Measurements from ENCODE around the gene IRF1.

The IRF1 gene

GRCh38 chr5:132481596-132482211 lies 8.9 kb downstream of the IRF1 start:
- no peak overlapping the region for H3K4me3 ChIP-seq (ENCODE audit: low read depth, low read length)
- TF ChIP-seq CTCF (IDR thresholded peaks at IDR 0.05; ENCODE audit: insufficient read depth, low read depth, low read length, missing control alignments): no peak
- DNase-seq (ENCODE audit: low read depth): peak; percentile 38

- DNase-seq (ENCODE audit: low read depth): peak; percentile 42
- H3K4me3 ChIP-seq (ENCODE audit: low read depth, low read length): no peak overlapping the region
- no peak for TF ChIP-seq CTCF (IDR thresholded peaks at IDR 0.05; ENCODE audit: insufficient read depth, low read depth, low read length, missing control alignments)
Observed at GRCh38 chr5:132480893-132481595, 9.5 kb downstream of the IRF1 start.

GRCh38 chr5:132480546-132480892 lies 10.1 kb downstream of the IRF1 start:
- DNase-seq (ENCODE audit: low read depth): peak; percentile 35
- TF ChIP-seq CTCF (IDR thresholded peaks at IDR 0.05; ENCODE audit: insufficient read depth, low read depth, low read length, missing control alignments): no peak
- H3K4me3 ChIP-seq (ENCODE audit: low read depth, low read length): no peak overlapping the region

- DNase-seq (ENCODE audit: low read depth): peak; percentile 54
- H3K4me3 ChIP-seq (ENCODE audit: low read depth, low read length): no peak overlapping the region
- TF ChIP-seq CTCF (IDR thresholded peaks at IDR 0.05; ENCODE audit: insufficient read depth, low read depth, low read length, missing control alignments): no peak
Observed at GRCh38 chr5:132480042-132480441, 10.5 kb downstream of the IRF1 start.

- H3K4me3 ChIP-seq (ENCODE audit: low read depth, low read length): no peak overlapping the region
- no peak for TF ChIP-seq CTCF (IDR thresholded peaks at IDR 0.05; ENCODE audit: insufficient read depth, low read depth, low read length, missing control alignments)
- peak; percentile 61 for DNase-seq (ENCODE audit: low read depth)
Observed at GRCh38 chr5:132479111-132479951, 11.2 kb downstream of the IRF1 start.

- TF ChIP-seq CTCF (IDR thresholded peaks at IDR 0.05; ENCODE audit: insufficient read depth, low read depth, low read length, missing control alignments): no peak
- no peak overlapping the region for H3K4me3 ChIP-seq (ENCODE audit: low read depth, low read length)
- DNase-seq (ENCODE audit: low read depth): no peak
Observed at GRCh38 chr5:132478366-132478871, 12.2 kb downstream of the IRF1 start.

All from GM12865 (cell line).